HCT116 (cell line): ENCODE data around the gene ASCC2.

ENCODE experiments used
- EZH2 ChIP-seq: fragments of 200-600 bp; sonication (generic); IDR thresholded peaks from 2 replicates; pipeline ENCODE4 v1.6.1; 2017; ENCODE audit warnings: antibody characterized with exemption, mixed run types
- FOSL1 ChIP-seq: IDR thresholded peaks from 2 replicates; pipeline ENCODE4 v1.6.1; 2012; ENCODE audit warnings: low read depth
- JUND ChIP-seq: IDR thresholded peaks from 2 replicates; pipeline ENCODE4 v1.6.1; 2012
- POLR2A ChIP-seq: IDR thresholded peaks from 2 replicates; pipeline ENCODE4 v1.7.0; 2011; ENCODE audit warnings: borderline replicate concordance; ENCODE audit not compliant: insufficient read depth, insufficient read length; ENCODE audit errors: extremely low read depth
- SP1 ChIP-seq: IDR thresholded peaks from 2 replicates; pipeline ENCODE4 v1.6.1; 2012; ENCODE audit warnings: low read depth
- TF ChIP-seq, protein P1 (sequence below), 3 experiments: fragments of 200-600 bp in 1 of 3; sonication (generic) in 1 of 3; IDR thresholded peaks in 2 of 3; conservative IDR thresholded peaks in 1 of 3; 2 replicates each; pipeline ENCODE4 v1.5.1; 2012 to 2017; ENCODE audit warnings: low read depth in 2 of 3, low read length in 2 of 3, antibody characterized with exemption in 1 of 3, borderline replicate concordance in 1 of 3, control low read depth in 1 of 3, mild to moderate bottlenecking in 1 of 3, mixed read lengths in 1 of 3, mixed run types in 1 of 3, moderate library complexity in 1 of 3; ENCODE audit not compliant: insufficient read depth in 1 of 3

DNA sequence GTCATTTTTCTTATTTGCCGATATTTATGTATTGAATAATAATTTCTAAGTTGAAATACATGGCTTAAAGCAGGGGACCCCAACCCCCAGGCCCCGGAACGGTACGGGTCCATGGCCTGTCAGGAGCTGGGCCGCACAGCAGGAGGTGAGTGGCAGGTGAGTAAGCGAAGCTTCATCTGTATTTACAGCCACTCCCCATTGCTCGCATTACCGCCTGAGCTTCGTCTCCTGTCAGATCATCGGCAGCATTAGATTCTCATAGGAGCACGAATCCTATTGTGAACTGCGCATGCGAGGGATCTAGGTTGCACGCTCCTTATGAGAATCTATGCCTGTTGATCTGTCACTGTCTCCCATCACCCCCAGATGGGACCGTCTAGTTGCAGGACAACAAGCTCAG is 75.8 kb downstream of the ASCC2 start:
- TF ChIP-seq, protein P1, sequence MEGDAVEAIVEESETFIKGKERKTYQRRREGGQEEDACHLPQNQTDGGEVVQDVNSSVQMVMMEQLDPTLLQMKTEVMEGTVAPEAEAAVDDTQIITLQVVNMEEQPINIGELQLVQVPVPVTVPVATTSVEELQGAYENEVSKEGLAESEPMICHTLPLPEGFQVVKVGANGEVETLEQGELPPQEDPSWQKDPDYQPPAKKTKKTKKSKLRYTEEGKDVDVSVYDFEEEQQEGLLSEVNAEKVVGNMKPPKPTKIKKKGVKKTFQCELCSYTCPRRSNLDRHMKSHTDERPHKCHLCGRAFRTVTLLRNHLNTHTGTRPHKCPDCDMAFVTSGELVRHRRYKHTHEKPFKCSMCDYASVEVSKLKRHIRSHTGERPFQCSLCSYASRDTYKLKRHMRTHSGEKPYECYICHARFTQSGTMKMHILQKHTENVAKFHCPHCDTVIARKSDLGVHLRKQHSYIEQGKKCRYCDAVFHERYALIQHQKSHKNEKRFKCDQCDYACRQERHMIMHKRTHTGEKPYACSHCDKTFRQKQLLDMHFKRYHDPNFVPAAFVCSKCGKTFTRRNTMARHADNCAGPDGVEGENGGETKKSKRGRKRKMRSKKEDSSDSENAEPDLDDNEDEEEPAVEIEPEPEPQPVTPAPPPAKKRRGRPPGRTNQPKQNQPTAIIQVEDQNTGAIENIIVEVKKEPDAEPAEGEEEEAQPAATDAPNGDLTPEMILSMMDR (IDR thresholded peaks at IDR 0.05 in 2 of 3, conservative IDR thresholded peaks at IDR 0.05 in 1 of 3; ENCODE audit: borderline replicate concordance in 1 of 3, insufficient read depth in 1 of 3, low read depth in 2 of 3, low read length in 2 of 3), result no peak
- TF ChIP-seq SP1 (no peak), EZH2 (no peak), POLR2A (no peak), JUND (no peak), FOSL1 (no peak; the same call in 1 of the 2 replicates)
